C4-2B (cell line): ENCODE results near the gene TFAP2C.
"Not testable (repeated sequence)": the region's sequence is repeated elsewhere in the genome, so short reads cannot be mapped to it uniquely, and the experiment has no call there.

Experiments
- H3K27ac ChIP-seq: fragments of 450-650 bp; 2 replicates; pipeline ENCODE4 v1.5.1; 2017
- ZFX ChIP-seq: fragments of 450-650 bp; IDR thresholded peaks from 2 replicates; pipeline ENCODE4 v1.6.1; 2017
- TF ChIP-seq, protein P1 (sequence below): fragments of 450-650 bp; conservative IDR thresholded peaks from 2 replicates; pipeline ENCODE4 v1.5.1; 2017; ENCODE audit warnings: mild to moderate bottlenecking

The TFAP2C gene

DNA sequence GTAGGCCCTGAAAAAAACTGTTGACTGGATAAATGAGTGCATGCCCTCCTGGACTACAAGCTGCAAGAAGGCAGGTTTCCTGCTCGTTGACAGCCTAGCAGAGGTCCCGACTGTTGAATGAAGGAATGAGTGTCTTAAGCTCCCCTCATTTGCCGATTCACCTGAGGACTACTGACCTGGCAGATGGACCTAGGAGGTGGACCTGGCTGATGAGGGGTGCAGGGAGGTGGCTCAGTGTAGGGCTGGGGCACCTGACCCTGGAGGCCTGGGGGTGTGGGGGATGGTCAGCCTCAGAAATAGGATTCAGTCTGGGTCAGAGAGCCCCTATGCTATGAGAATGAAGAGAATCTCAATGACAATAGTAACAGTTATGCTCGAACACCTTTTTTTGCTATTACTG, 11.6 kb upstream of the TFAP2C start:
- TF ChIP-seq ZFX, result no peak
- TF ChIP-seq, protein P1, sequence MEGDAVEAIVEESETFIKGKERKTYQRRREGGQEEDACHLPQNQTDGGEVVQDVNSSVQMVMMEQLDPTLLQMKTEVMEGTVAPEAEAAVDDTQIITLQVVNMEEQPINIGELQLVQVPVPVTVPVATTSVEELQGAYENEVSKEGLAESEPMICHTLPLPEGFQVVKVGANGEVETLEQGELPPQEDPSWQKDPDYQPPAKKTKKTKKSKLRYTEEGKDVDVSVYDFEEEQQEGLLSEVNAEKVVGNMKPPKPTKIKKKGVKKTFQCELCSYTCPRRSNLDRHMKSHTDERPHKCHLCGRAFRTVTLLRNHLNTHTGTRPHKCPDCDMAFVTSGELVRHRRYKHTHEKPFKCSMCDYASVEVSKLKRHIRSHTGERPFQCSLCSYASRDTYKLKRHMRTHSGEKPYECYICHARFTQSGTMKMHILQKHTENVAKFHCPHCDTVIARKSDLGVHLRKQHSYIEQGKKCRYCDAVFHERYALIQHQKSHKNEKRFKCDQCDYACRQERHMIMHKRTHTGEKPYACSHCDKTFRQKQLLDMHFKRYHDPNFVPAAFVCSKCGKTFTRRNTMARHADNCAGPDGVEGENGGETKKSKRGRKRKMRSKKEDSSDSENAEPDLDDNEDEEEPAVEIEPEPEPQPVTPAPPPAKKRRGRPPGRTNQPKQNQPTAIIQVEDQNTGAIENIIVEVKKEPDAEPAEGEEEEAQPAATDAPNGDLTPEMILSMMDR, result no peak
- H3K27ac ChIP-seq, result no peak overlapping the region

DNA sequence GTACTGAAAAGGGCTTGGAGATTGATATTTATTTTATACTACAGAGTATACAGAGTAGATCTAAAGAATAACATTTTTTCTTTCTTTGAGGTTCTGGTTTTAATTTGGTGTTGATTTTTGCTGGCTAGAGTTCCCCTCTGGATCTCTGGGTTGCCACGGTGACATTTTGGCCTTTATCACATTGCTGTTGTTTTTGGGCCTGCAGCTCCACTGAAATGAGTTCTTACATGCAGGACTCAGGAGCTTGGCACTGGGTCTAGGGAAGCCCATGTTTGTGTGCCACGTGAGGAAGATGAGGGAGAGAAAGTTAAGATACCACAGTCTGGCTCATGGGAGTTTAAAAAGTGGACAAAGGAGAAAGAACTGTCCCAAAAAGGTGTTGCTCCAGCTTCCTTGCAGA, 7.4 kb upstream of the TFAP2C start:
- H3K27ac ChIP-seq, result no peak overlapping the region
- TF ChIP-seq, protein P1, result no peak
- TF ChIP-seq ZFX, result no peak

- not testable (repeated sequence) for H3K27ac ChIP-seq
Measured at GRCh38 chr20:56623930-56624329, 5.2 kb upstream of the TFAP2C start.

- no peak for TF ChIP-seq ZFX
- TF ChIP-seq, protein P1, result no peak
- no peak overlapping the region for H3K27ac ChIP-seq
Measured at GRCh38 chr20:56624786-56625681, 4.1 kb upstream of the TFAP2C start.

DNA sequence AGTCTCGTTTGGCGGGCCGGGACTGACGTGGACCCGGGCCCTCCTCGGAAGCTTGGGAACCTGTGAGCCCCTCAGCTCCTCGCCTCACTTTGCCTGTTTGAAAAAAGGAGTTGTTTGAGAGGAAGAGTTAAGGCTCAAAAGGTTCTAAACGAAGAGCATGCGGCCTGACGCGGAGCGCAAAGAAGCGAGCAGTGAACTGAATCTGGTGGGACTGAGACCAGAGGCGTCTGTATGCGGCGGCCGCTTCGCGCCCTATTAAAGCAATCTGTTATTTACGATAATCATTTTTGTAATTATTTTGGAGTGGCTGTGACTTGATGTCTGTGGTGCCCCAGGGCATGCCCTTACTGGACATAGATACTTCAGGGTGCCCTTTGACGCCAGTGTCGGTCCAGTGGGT, 3.3 kb upstream of the TFAP2C start:
- H3K27ac ChIP-seq, result no peak overlapping the region
- no peak for TF ChIP-seq ZFX
- TF ChIP-seq, protein P1, result no peak

DNA sequence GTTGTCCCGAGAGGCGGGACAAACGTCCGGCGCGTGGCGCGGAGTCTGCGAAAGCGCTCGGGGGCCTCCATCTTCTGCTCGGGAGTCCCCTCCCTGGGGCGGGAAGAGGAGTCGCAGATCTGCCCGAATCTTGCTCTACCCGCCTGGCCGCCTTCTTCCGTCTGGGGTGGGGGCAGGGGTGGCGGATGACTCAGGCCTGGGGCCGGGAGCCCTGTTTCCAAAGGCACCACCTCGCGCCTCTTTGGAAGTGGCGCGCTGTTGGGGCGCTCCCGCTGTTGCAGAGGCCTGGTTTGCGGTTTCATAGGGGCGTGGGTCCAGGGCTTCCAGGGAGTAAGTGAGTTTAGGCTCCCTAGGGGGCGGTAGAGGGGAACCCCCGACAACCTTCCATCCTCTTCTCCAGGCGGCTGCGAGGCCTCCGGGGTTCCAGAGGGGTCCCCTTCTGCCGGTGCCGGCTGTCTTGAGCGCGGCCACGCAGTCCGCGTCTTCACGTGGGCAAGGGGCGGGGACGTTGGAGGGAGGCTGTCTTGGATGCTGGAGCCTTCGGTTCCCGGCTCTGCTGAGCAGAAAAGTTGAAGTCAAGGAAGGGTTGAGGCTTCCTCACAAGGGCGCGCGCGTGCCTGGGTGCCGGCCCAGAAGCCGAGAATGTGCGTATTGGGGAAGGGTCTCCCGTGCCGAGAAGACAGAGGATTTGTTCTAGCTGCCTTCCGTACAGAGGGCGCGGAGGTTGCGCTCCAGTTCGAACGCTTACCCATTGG, 2.6 kb upstream of the TFAP2C start:
- no peak for TF ChIP-seq ZFX
- TF ChIP-seq, protein P1, result no peak; the same call in 1 of the 2 replicates
- no peak overlapping the region for H3K27ac ChIP-seq

GRCh38 chr20:56627122-56628014, 1.7 kb upstream of the TFAP2C start:
- H3K27ac ChIP-seq, result no peak overlapping the region
- TF ChIP-seq, protein P1, result no peak
- no peak for TF ChIP-seq ZFX
